ENCODE data around the gene CCDC174.

GRCh38 chr3:14716591-14716990, 65.0 kb downstream of the CCDC174 start:
- no peak for TF ChIP-seq FOS (IDR thresholded peaks at IDR 0.05; ENCODE audit: low read depth, low read length)
- TF ChIP-seq RAD21 (IDR thresholded peaks at IDR 0.05; ENCODE audit: low read length), result no peak
- no peak for TF ChIP-seq CTCF (conservative IDR thresholded peaks at IDR 0.05; ENCODE audit: low read depth, low read length)
- TF ChIP-seq POLR2A (IDR thresholded peaks at IDR 0.05; ENCODE audit: low read depth, low read length), result no peak

All from IMR-90 (cell line).